GM12873 (cell line): Measurements from ENCODE around the gene RAD18.

ENCODE experiments used
- CTCF ChIP-seq: IDR thresholded peaks from 2 replicates; pipeline ENCODE4 v1.5.1; 2012; ENCODE audit warnings: low read depth, mild to moderate bottlenecking, moderate library complexity, low read length, control low read depth; ENCODE audit not compliant: insufficient read depth; ENCODE audit errors: missing control alignments

The RAD18 gene

GRCh38 chr3:8963137-8963853 lies at the start of gene RAD18:
TSS of gene RAD18 (minus strand) at chr3:8963472. CDS start at chr3:8963385, 87 bp downstream.
- no peak for TF ChIP-seq CTCF

DNA sequence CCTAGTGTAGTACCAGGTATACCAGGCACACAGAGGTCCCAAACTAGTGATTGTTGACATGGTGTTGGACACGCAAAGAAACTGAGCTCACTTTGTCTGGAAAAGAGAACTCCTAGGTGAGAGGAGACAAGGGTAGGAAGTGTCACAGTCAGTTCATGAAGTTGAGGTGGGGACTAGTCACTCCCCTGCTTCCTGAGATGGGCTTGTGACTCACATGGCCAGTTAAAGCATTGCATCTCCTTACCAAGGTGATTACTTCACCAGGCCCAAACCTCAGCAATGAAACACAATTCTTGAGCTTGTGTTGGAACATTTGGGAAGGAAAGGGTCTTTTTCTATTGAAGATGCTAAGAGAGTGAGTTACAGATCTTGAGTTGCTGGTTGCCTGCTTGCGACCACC lies 49.2 kb upstream of the RAD18 start:
- no peak for TF ChIP-seq CTCF

- no peak for TF ChIP-seq CTCF
These were observed 46.8 kb upstream of the RAD18 start for GRCh38 chr3:9009976-9010545.

- no peak for TF ChIP-seq CTCF
These were observed 45.4 kb upstream of the RAD18 start for GRCh38 chr3:9008550-9009255.

DNA sequence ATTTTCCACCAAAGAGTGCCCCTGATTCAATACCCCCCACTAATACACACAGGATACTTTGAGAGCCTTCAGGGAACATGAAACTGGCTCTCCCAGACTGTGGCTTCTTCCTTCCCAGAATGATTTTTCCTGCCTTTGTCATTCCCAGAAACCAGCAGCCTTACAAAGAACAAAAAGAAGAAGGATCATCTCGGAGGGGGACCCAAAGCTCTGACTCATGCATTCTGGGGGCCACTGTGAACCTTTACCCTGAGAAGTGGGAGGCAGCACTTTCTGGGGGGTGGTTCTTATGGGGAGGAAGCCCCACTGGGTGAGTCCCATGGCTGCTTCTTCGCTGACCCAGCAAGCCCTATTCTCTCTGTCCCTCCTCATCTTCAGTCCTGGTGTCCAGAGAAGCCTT lies 44.7 kb upstream of the RAD18 start:
- no peak for TF ChIP-seq CTCF

DNA sequence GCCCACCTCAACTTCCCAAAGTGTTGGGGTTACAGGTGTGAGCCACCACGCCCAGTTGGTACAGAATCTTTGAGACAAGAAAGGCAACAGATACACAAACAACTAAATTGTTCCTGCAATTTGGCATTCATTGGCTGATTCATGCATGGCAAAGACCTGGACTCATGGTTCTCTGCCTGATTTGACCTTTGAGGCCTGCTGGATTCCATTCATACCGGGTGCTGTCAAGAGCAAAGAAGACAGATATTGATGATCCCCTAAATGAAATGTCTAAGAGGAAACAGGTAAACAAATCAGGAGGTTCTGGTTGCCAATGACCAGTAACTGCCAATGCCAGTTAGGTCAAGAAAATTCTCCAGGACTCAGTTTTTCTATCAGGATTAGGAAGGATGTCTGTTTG lies 43.9 kb upstream of the RAD18 start:
- TF ChIP-seq CTCF: no peak

DNA sequence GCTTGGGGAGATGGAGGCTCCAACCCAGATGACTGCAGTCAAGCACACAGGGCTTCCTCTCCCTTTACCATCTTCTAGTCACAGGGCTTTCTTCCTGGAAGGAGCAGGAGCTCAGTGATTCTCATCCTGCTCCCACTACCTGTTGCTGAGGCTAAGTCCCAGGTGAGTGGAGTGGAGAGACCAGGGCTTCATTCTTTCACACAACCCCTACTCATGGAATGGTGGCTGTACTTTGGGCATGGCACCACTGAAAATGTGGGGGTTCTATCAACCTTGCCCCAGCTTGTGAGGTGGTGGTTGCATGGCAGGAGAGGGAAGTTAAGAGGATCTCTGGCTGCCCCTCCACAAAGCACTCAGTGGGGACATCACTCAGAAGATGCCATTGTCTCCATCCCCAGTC lies 36.8 kb upstream of the RAD18 start:
- TF ChIP-seq CTCF: no peak
